OCI-LY1 (cell line): ENCODE measurements around the gene MPL.

Experiments
- H2AFZ ChIP-seq: fragments of 200-600 bp; sonication (generic), shearing (Covaris generic); 2 replicates; pipeline ENCODE4 v1.6.0; 2014; ENCODE audit warnings: antibody characterized with exemption, mild to moderate bottlenecking, low read length
- H3F3A ChIP-seq: fragments of 200-600 bp; sonication (generic), shearing (Covaris generic); 2 replicates; pipeline ENCODE4 v1.6.0; 2014; ENCODE audit warnings: mild to moderate bottlenecking, antibody characterized with exemption, low read length, moderate library complexity; ENCODE audit not compliant: insufficient read depth
- H3K27ac ChIP-seq: fragments of 200-600 bp; sonication (generic); 2 replicates; pipeline ENCODE4 v1.5.1; 2014; ENCODE audit warnings: low read length, mixed run types, mild to moderate bottlenecking, low read depth; ENCODE audit not compliant: poor library complexity, severe bottlenecking
- H3K27me3 ChIP-seq: fragments of 200-600 bp; sonication (generic); 2 replicates; pipeline ENCODE4 v1.6.0; 2014; ENCODE audit warnings: antibody characterized with exemption, mild to moderate bottlenecking, low read length, moderate library complexity; ENCODE audit not compliant: insufficient read depth
- H3K36me3 ChIP-seq: fragments of 200-600 bp; sonication (generic); 2 replicates; pipeline ENCODE4 v1.6.1; 2014; ENCODE audit warnings: mild to moderate bottlenecking, antibody characterized with exemption, low read length, moderate library complexity, mixed read lengths; ENCODE audit not compliant: insufficient read depth
- H3K4me1 ChIP-seq: fragments of 200-600 bp; sonication (generic); 2 replicates; pipeline ENCODE4 v1.5.1; 2014; ENCODE audit warnings: mild to moderate bottlenecking, low read length, moderate library complexity; ENCODE audit not compliant: insufficient read depth, severe bottlenecking
- H3K4me2 ChIP-seq: fragments of 200-600 bp; sonication (generic), shearing (Covaris generic); 2 replicates; pipeline ENCODE4 v1.6.1; 2014; ENCODE audit warnings: low read length
- H3K4me3 ChIP-seq: fragments of 200-600 bp; sonication (generic); 2 replicates; pipeline ENCODE4 v1.5.1; 2014; ENCODE audit warnings: low read length, low read depth, mild to moderate bottlenecking, mixed read lengths; ENCODE audit not compliant: poor library complexity, severe bottlenecking
- H3K79me2 ChIP-seq: fragments of 200-600 bp; shearing (Covaris generic); 2 replicates; pipeline ENCODE4 v1.6.1; 2016; ENCODE audit warnings: mixed run types, low read length, mixed read lengths; ENCODE audit not compliant: insufficient read depth
- H3K9ac ChIP-seq: fragments of 200-600 bp; sonication (generic), shearing (Covaris generic); 2 replicates; pipeline ENCODE4 v1.6.1; 2014; ENCODE audit warnings: mild to moderate bottlenecking, low read length, mixed read lengths
- H3K9me2 ChIP-seq: fragments of 200-600 bp; sonication (generic), shearing (Covaris generic); 2 replicates; pipeline ENCODE4 v1.6.1; 2014; ENCODE audit warnings: low read depth, mild to moderate bottlenecking, low read length, mixed read lengths
- H3K9me3 ChIP-seq: fragments of 200-600 bp; shearing (Covaris generic); 2 replicates; pipeline ENCODE4 v1.6.1; 2014; ENCODE audit warnings: low read length, mixed read lengths
- H4K20me1 ChIP-seq: fragments of 200-600 bp; sonication (generic), shearing (Covaris generic); 2 replicates; pipeline ENCODE4 v1.6.0; 2016; ENCODE audit warnings: mild to moderate bottlenecking, low read length; ENCODE audit not compliant: insufficient read depth
- CTCF ChIP-seq: fragments of 200-600 bp; sonication (generic), shearing (Covaris generic); IDR thresholded peaks from 2 replicates; pipeline ENCODE4 v1.5.1; 2017; ENCODE audit warnings: mild to moderate bottlenecking, antibody characterized with exemption, low read length, moderate library complexity, mixed read lengths
- EZH2 ChIP-seq: fragments of 200-600 bp; sonication (generic), shearing (Covaris generic); IDR thresholded peaks from 2 replicates; pipeline ENCODE4 v1.8.0; 2017; ENCODE audit warnings: borderline replicate concordance, mixed run types, mild to moderate bottlenecking, antibody characterized with exemption, low read length, moderate library complexity, mixed read lengths

MPL gene

GRCh38 chr1:43324810-43325209 lies 12.8 kb upstream of the MPL start:
- Histone ChIP-seq H3K79me2 (no peaks in the 10 kb centered on the region), H3K9ac (no peak overlapping the region), H3K27ac (no peak overlapping the region), H3F3A (no peaks in the 10 kb centered on the region), H3K4me3 (no peak overlapping the region), H4K20me1 (no peaks in the 10 kb centered on the region), H3K36me3 (no peaks in the 10 kb centered on the region), H3K9me3 (peaks cover 5% of the 10 kb centered on the region; the same call in 1 of the 2 replicates), H2AFZ (no peak overlapping the region), H3K9me2 (no peaks in the 10 kb centered on the region), H3K27me3 (no peaks in the 10 kb centered on the region; the same call in 1 of the 2 replicates), H3K4me1 (no peaks in the 10 kb centered on the region), H3K4me2 (no peak overlapping the region)
- TF ChIP-seq EZH2 (no peak), CTCF (no peak)

- peaks cover 5% of the 10 kb centered on the region; the same call in 1 of the 2 replicates for H3K9me3 ChIP-seq
- H4K20me1 ChIP-seq = no peaks in the 10 kb centered on the region
- no peaks in the 10 kb centered on the region for H3K4me1 ChIP-seq
- H3K4me2 ChIP-seq = no peak overlapping the region
- no peak overlapping the region for H3K9ac ChIP-seq
- H3K36me3 ChIP-seq = no peaks in the 10 kb centered on the region
- TF ChIP-seq CTCF (no peak), EZH2 (no peak)
- H3K27me3 ChIP-seq = no peaks in the 10 kb centered on the region; the same call in 1 of the 2 replicates
- no peak overlapping the region for H3K4me3 ChIP-seq
- no peak overlapping the region for H3K27ac ChIP-seq
- H3K79me2 ChIP-seq = no peaks in the 10 kb centered on the region
- no peak overlapping the region for H2AFZ ChIP-seq
- no peaks in the 10 kb centered on the region for H3K9me2 ChIP-seq
- no peaks in the 10 kb centered on the region for H3F3A ChIP-seq
Observed at GRCh38 chr1:43325381-43325780, 12.2 kb upstream of the MPL start.

DNA sequence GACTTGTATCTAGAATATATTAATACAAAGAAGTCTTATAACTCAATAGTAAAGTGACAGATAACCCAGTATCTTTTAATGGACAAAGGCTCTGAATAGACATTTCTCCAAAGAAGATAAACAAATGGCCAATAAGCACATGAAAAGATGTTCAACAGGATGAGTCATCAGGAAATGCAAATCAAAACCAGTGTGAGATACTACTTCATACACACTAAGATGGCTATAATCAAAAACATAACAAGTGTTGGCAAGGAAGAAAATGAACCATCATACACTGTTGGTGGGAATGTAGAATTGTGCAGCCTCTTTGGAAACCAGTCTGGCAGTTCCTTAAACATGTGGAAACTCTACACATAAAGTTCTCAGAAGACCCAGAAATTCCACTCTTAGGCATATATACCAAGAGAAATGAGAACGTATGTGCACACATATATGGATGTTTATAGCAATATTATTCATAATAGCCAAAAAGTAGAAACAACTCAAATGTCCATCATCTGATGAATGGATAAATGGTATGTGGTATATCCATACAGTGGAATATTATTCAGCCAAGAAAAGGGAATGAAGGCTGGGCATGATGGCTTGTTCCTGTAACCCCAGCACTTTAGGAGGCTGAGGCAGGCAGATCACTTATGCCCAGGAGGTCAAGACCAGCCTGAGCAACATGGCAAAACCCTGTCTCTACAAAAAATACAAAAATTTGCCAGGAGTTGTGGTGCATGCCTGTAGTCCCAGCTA lies 9.9 kb upstream of the MPL start:
- Histone ChIP-seq H2AFZ (no peak overlapping the region), H3K9me3 (peaks cover 5% of the 10 kb centered on the region; the same call in 1 of the 2 replicates), H3K4me3 (no peak overlapping the region), H3K27me3 (no peaks in the 10 kb centered on the region; the same call in 1 of the 2 replicates), H3K9ac (no peak overlapping the region), H3F3A (no peaks in the 10 kb centered on the region), H3K36me3 (no peaks in the 10 kb centered on the region), H3K9me2 (no peaks in the 10 kb centered on the region), H3K4me1 (no peaks in the 10 kb centered on the region), H3K27ac (no peak overlapping the region), H3K4me2 (no peak overlapping the region), H3K79me2 (no peaks in the 10 kb centered on the region), H4K20me1 (no peaks in the 10 kb centered on the region)
- no peak for TF ChIP-seq EZH2
- no peak for TF ChIP-seq CTCF
